H1 (cell line): Measurements from ENCODE around the gene ZBTB37. TPM values are rescaled to one million over a fixed set of nuclear protein-coding genes. Genes with fewer than 3 reads are reported as not detected.

Experiments
- CTCF ChIA-PET: fragments of 300-600 bp; sonication (Branson Sonifier 250); formaldehyde crosslinking; loops from one replicate; lab custom pipeline; 2021; ENCODE audit not compliant: partially characterized antibody; lab: Charles Lee
- POLR2A ChIA-PET: fragments of 300-600 bp; sonication (Branson Sonifier 250); formaldehyde crosslinking; loops from one replicate; lab custom pipeline; 2021; ENCODE audit warnings: inconsistent platforms; ENCODE audit not compliant: partially characterized antibody; lab: Charles Lee
- DNase-seq, 2 experiments: peaks; one replicate each; pipeline versions ENCODE4 v3.0.0 to v3.0.0-alpha.2; 2010 to 2022; ENCODE audit warnings: low spot score in 2 of 2, low read depth in 1 of 2, mixed read lengths in 1 of 2
- FAIRE-seq: peaks from 2 replicates; lab custom pipeline; 2011; peaks lifted over from hg19 to GRCh38; lab: Jason Lieb, UNC
- H2AFZ ChIP-seq: 2 replicates; pipeline ENCODE4 v1.8.1; 2012; ENCODE audit warnings: low read length, inconsistent platforms
- H2AK5ac ChIP-seq: 2 replicates; pipeline ENCODE4 v1.6.1; 2013; ENCODE audit warnings: low read depth, low read length
- H2BK120ac ChIP-seq: replicated peaks from 2 replicates; pipeline ENCODE3; 2013; ENCODE audit warnings: low read depth, low read length, inconsistent platforms
- H2BK12ac ChIP-seq: 2 replicates; pipeline ENCODE4 v1.6.1; 2013; ENCODE audit warnings: low read depth, low read length
- H2BK15ac ChIP-seq: 2 replicates; pipeline ENCODE4 v1.6.1; 2013; ENCODE audit warnings: low read length
- H2BK20ac ChIP-seq: 2 replicates; pipeline ENCODE4 v1.6.1; 2013; ENCODE audit warnings: low read length
- H2BK5ac ChIP-seq: 2 replicates; pipeline ENCODE4 v1.6.1; 2013; ENCODE audit warnings: low read depth, low read length
- H3K14ac ChIP-seq: 2 replicates; pipeline ENCODE4 v1.6.1; 2013; ENCODE audit warnings: inconsistent platforms; ENCODE audit not compliant: insufficient read length
- H3K18ac ChIP-seq: 2 replicates; pipeline ENCODE4 v1.6.1; 2013; ENCODE audit warnings: low read length; ENCODE audit errors: extremely low read depth
- H3K23ac ChIP-seq: 2 replicates; pipeline ENCODE4 v1.6.1; 2013; ENCODE audit warnings: inconsistent platforms; ENCODE audit not compliant: insufficient read length
- H3K23me2 ChIP-seq: 2 replicates; pipeline ENCODE4 v1.6.1; 2013; ENCODE audit warnings: low read depth, low read length
- H3K27ac ChIP-seq: 2 replicates; pipeline ENCODE4 v1.6.1; 2011; ENCODE audit warnings: low read depth, low read length, inconsistent platforms
- H3K27me3 ChIP-seq, 4 experiments: replicated peaks in 1 of 4; 1 replicate in 1 of 4; 2 replicates in 3 of 4; pipeline versions ENCODE4 v1.6.1 to v1.8.1; 2011 to 2013; ENCODE audit warnings: low read length in 3 of 4, mild to moderate bottlenecking in 3 of 4, inconsistent platforms in 2 of 4, mixed read lengths in 2 of 4, moderate library complexity in 1 of 4; ENCODE audit not compliant: control insufficient read depth in 3 of 4, insufficient read depth in 3 of 4; ENCODE audit errors: extremely low read depth in 1 of 4
- H3K36me3 ChIP-seq, 4 experiments: 2 replicates each; pipeline versions ENCODE4 v1.6.1 to v1.8.1; 2011 to 2013; ENCODE audit warnings: mild to moderate bottlenecking in 4 of 4, low read length in 3 of 4, moderate library complexity in 2 of 4, control low read depth in 1 of 4, inconsistent platforms in 1 of 4; ENCODE audit not compliant: insufficient read depth in 4 of 4, control insufficient read depth in 2 of 4
- H3K4ac ChIP-seq: replicated peaks from 2 replicates; pipeline ENCODE3; 2013; ENCODE audit warnings: low read length, low read depth, mixed read lengths, inconsistent platforms; ENCODE audit not compliant: insufficient read length
- H3K4me1 ChIP-seq, 4 experiments: replicated peaks in 1 of 4; 1 replicate in 1 of 4; 2 replicates in 3 of 4; pipeline versions ENCODE4 v1.6.1 to v1.8.1; 2011 to 2013; ENCODE audit warnings: low read length in 3 of 4, inconsistent platforms in 2 of 4, mixed read lengths in 1 of 4; ENCODE audit not compliant: insufficient read depth in 4 of 4, control insufficient read depth in 3 of 4
- H3K4me2 ChIP-seq, 2 experiments: 2 replicates each; pipeline versions ENCODE4 v1.6.1 to v1.8.1; 2011 to 2013; ENCODE audit warnings: low read depth in 2 of 2, low read length in 2 of 2, control low read depth in 1 of 2, inconsistent platforms in 1 of 2, mild to moderate bottlenecking in 1 of 2; ENCODE audit not compliant: insufficient read depth in 1 of 2
- H3K4me3 ChIP-seq, 4 experiments: fragments of 200-600, 300-600 bp in 1 of 4; sonication (generic), shearing (Covaris generic), sonication (Bioruptor Twin) in 1 of 4; 2 replicates each; pipeline versions ENCODE4 v1.5.1 to v1.8.1; 2011 to 2016; ENCODE audit warnings: low read length in 4 of 4, low read depth in 3 of 4, control low read depth in 2 of 4, inconsistent platforms in 2 of 4, mild to moderate bottlenecking in 2 of 4, mixed read lengths in 1 of 4, moderate library complexity in 1 of 4; ENCODE audit not compliant: insufficient read depth in 2 of 4; ENCODE audit errors: extremely low read depth in 1 of 4
- H3K56ac ChIP-seq: replicated peaks from 2 replicates; pipeline ENCODE3; 2013; ENCODE audit warnings: low read depth, mild to moderate bottlenecking, mixed read lengths, low read length, inconsistent platforms; ENCODE audit not compliant: insufficient read length
- H3K79me1 ChIP-seq: 2 replicates; pipeline ENCODE4 v1.6.1; 2013; ENCODE audit warnings: low read depth, low read length, control low read depth
- H3K79me2 ChIP-seq, 2 experiments: 2 replicates each; pipeline versions ENCODE4 v1.6.1 to v1.8.1; 2012 to 2013; ENCODE audit warnings: low read length in 2 of 2, mild to moderate bottlenecking in 2 of 2, inconsistent platforms in 1 of 2; ENCODE audit not compliant: insufficient read depth in 2 of 2, control insufficient read depth in 1 of 2
- H3K9ac ChIP-seq, 4 experiments: replicated peaks in 1 of 4; 1 replicate in 1 of 4; 2 replicates in 3 of 4; pipeline versions ENCODE4 v1.6.1 to v1.8.1; 2011 to 2013; ENCODE audit warnings: low read depth in 3 of 4, low read length in 3 of 4, control low read depth in 2 of 4, mild to moderate bottlenecking in 2 of 4, moderate library complexity in 2 of 4, inconsistent platforms in 1 of 4; ENCODE audit errors: extremely low read depth in 1 of 4
- H3K9me3 ChIP-seq, 2 experiments: 2 replicates each; pipeline versions ENCODE4 v1.6.1 to v1.8.1; 2012 to 2013; ENCODE audit warnings: mild to moderate bottlenecking in 2 of 2, moderate library complexity in 2 of 2, control low read depth in 1 of 2, inconsistent platforms in 1 of 2, low read depth in 1 of 2, low read length in 1 of 2, mixed read lengths in 1 of 2; ENCODE audit not compliant: insufficient read depth in 2 of 2
- H4K20me1 ChIP-seq, 2 experiments: replicated peaks in 1 of 2; 2 replicates each; pipeline versions ENCODE3 to v1.8.1; 2011 to 2013; ENCODE audit warnings: inconsistent platforms in 2 of 2, low read length in 2 of 2, mild to moderate bottlenecking in 1 of 2; ENCODE audit not compliant: insufficient read depth in 2 of 2, control insufficient read depth in 1 of 2
- H4K5ac ChIP-seq: 2 replicates; pipeline ENCODE4 v1.6.1; 2013; ENCODE audit warnings: low read length, low read depth, mixed read lengths, inconsistent platforms; ENCODE audit not compliant: insufficient read length
- H4K8ac ChIP-seq: 2 replicates; pipeline ENCODE4 v1.8.0; 2013; ENCODE audit warnings: mild to moderate bottlenecking, moderate library complexity, low read length, inconsistent platforms; ENCODE audit not compliant: insufficient read depth; ENCODE audit errors: extremely low read depth
- H4K91ac ChIP-seq: replicated peaks from 2 replicates; pipeline ENCODE3; 2013; ENCODE audit warnings: low read length, mixed read lengths, inconsistent platforms; ENCODE audit not compliant: insufficient read length
- POLR2A ChIP-seq, 2 experiments: IDR thresholded peaks; 1 replicate in 1 of 2; 2 replicates in 1 of 2; pipeline ENCODE4 v1.6.1; 2011; ENCODE audit warnings: low read depth in 2 of 2, low read length in 2 of 2, mild to moderate bottlenecking in 2 of 2; ENCODE audit errors: control extremely low read depth in 1 of 2
- SP2 ChIP-seq: IDR thresholded peaks from 2 replicates; pipeline ENCODE4 v1.6.1; 2012; ENCODE audit warnings: mild to moderate bottlenecking, low read length, inconsistent platforms
- WGBS, 2 experiments: shearing (Covaris generic) in 1 of 2; methylation state at CpG; one replicate each; pipeline versions ENCODE4 v1.1.6 to v1.1.7; 2013 to 2015; ENCODE audit warnings: low lambda C conversion rate in 2 of 2, mixed read lengths in 2 of 2, inconsistent platforms in 1 of 2, low coverage in 1 of 2, missing lambda C conversion rate in 1 of 2; ENCODE audit not compliant: insufficient replicate concordance in 2 of 2, insufficient coverage in 1 of 2, insufficient read length in 1 of 2; ENCODE audit errors: extremely low coverage in 1 of 2, missing lambda C conversion rate in 1 of 2; 5-methylcytosine and 5-hydroxymethylcytosine counted together
- polyA plus RNA-seq, 7 experiments: library from polyadenylated mRNA; depleted of rRNA in 3 of 7; stranded (reverse) in 5 of 7; unstranded in 2 of 7; fragments of >200 nt in 5 of 7; fragments of 200-250 nt in 2 of 7; gene quantifications; 1 replicate in 5 of 7; 2 replicates in 1 of 7; 4 replicates in 1 of 7; pipeline versions ENCODE4 v1.2.1 to v1.2.3, GENCODE V29; 2011 to 2013; ENCODE audit warnings: missing spikeins in 2 of 7, mixed read lengths in 2 of 7
- total RNA-seq: library from RNA; stranded (reverse); fragmentation: NEBNext Ultra II Directional; extraction: Animal tissue kit (Norgen Biotek cat#: 25700); gene quantifications from 2 replicates; pipeline ENCODE4 v1.2.1, GENCODE V29; 2021

The ZBTB37 gene
- total and polyA plus RNA-seq, 2 of the 8 experiments (the other 6 are each of a cell fraction or from before 2014, with no cell fraction given), result 1.7 to 12.5 TPM

- Histone ChIP-seq H3K4me3 (no peak overlapping the region), H3K79me1 (no peaks in the 10 kb centered on the region), H3K9me3 (no peaks in the 10 kb centered on the region), H2BK12ac (no peak overlapping the region), H2BK20ac (no peak overlapping the region), H3K4me2 (no peak overlapping the region), H3K4ac (no peak overlapping the region), H3K36me3 (peaks cover 20 to 59% (median 42%) of the 10 kb centered on the region in 4 experiments), H3K56ac (no peak overlapping the region), H3K79me2 (peaks cover 0 to 5% of the 10 kb centered on the region in 2 experiments; a peak in 2 of 4 replicates), H2BK15ac (no peak overlapping the region), H3K18ac (no peak overlapping the region), H3K27ac (no peak overlapping the region), H2BK120ac (no peak overlapping the region), H4K5ac (no peak overlapping the region), H2BK5ac (no peak overlapping the region), H4K20me1 (peaks cover 0 to 5% of the 10 kb centered on the region in 2 experiments), H3K9ac (no peak overlapping the region), H3K23ac (no peak overlapping the region), H4K8ac (no peak overlapping the region), H3K27me3 (no peaks in the 10 kb centered on the region), H3K4me1 (peaks cover 2 to 3% (median 3%) of the 10 kb centered on the region in 4 experiments; a peak in 2 of 7 replicates), H3K14ac (no peak overlapping the region), H2AFZ (no peak overlapping the region), H2AK5ac (no peak overlapping the region), H3K23me2 (no peaks in the 10 kb centered on the region), H4K91ac (no peak overlapping the region)
- FAIRE-seq (no peak), DNase-seq (no peak)
- CTCF ChIA-PET, result interaction anchor here (0.9 to 1.3 kb wide), 2 partner anchors 8 to 48 kb away, joined by 4 to 6 read pairs; no protein-coding TSS in a partner anchor
- POLR2A ChIA-PET, result interaction anchor here (0.8 to 13.3 kb wide), 15 partner anchors 9 to 429 kb away, joined by 3 to 475 read pairs (median 4); partner anchors contain the start of genes CENPL, DARS2 and ZBTB37
- 90% methylated on average over 1 of the region's 1 CpG; no CpG with 5 or more reads in 1 of the 2 experiments for WGBS, 2 experiments
- TF ChIP-seq SP2, result no peak
- TF ChIP-seq POLR2A (IDR thresholded peaks at IDR 0.05; ENCODE audit: control extremely low read depth in 1 of 2, low read depth in 2 of 2, low read length in 2 of 2), result peak in 1 of 2 experiments; percentile 54; a peak in 1 of 3 replicates
Observed at GRCh38 chr1:173860065-173860464, 8.1 kb upstream of the ZBTB37 start.
